Measurements from ENCODE around the gene CEP164.

Gene CEP164

GRCh38 chr11:117335399-117335798, 7.7 kb downstream of the CEP164 start:
- no peaks in the 10 kb centered on the region for H3K4me1 ChIP-seq (ENCODE audit: control insufficient read depth, insufficient read depth, low read length)
- H3K9ac ChIP-seq (ENCODE audit: low read length), result no peak overlapping the region
- no peak overlapping the region for H3K27ac ChIP-seq (ENCODE audit: low read depth, low read length)
- no peak overlapping the region for H3K4me3 ChIP-seq (ENCODE audit: low read length)
- peaks cover 4% of the 10 kb centered on the region for H3K36me3 ChIP-seq (ENCODE audit: control insufficient read depth, insufficient read depth, low read length)
- H3K27me3 ChIP-seq (ENCODE audit: control insufficient read depth, insufficient read depth, low read length), result no peaks in the 10 kb centered on the region

- Histone ChIP-seq H3K36me3 (ENCODE audit: control insufficient read depth, insufficient read depth, low read length) (peaks cover 4% of the 10 kb centered on the region), H3K27ac (ENCODE audit: low read depth, low read length) (no peak overlapping the region), H3K4me3 (ENCODE audit: low read length) (no peak overlapping the region), H3K27me3 (ENCODE audit: control insufficient read depth, insufficient read depth, low read length) (no peaks in the 10 kb centered on the region), H3K4me1 (ENCODE audit: control insufficient read depth, insufficient read depth, low read length) (no peaks in the 10 kb centered on the region), H3K9ac (ENCODE audit: low read length) (no peak overlapping the region)
These were observed 9.4 kb downstream of the CEP164 start for GRCh38 chr11:117337076-117337475.

- no peak overlapping the region for H3K27ac ChIP-seq (ENCODE audit: low read depth, low read length)
- no peak overlapping the region for H3K4me3 ChIP-seq (ENCODE audit: low read length)
- no peaks in the 10 kb centered on the region for H3K4me1 ChIP-seq (ENCODE audit: control insufficient read depth, insufficient read depth, low read length)
- no peaks in the 10 kb centered on the region for H3K27me3 ChIP-seq (ENCODE audit: control insufficient read depth, insufficient read depth, low read length)
- peaks cover 4% of the 10 kb centered on the region for H3K36me3 ChIP-seq (ENCODE audit: control insufficient read depth, insufficient read depth, low read length)
- H3K9ac ChIP-seq (ENCODE audit: low read length), result no peak overlapping the region
These were observed 17.4 kb downstream of the CEP164 start for GRCh38 chr11:117345039-117345438.

GRCh38 chr11:117354550-117354949, 26.9 kb downstream of the CEP164 start:
- no peak overlapping the region for H3K4me3 ChIP-seq (ENCODE audit: low read length)
- H3K36me3 ChIP-seq (ENCODE audit: control insufficient read depth, insufficient read depth, low read length), result peaks cover 13% of the 10 kb centered on the region
- H3K27ac ChIP-seq (ENCODE audit: low read depth, low read length), result no peak overlapping the region
- H3K4me1 ChIP-seq (ENCODE audit: control insufficient read depth, insufficient read depth, low read length), result no peaks in the 10 kb centered on the region
- no peak overlapping the region for H3K9ac ChIP-seq (ENCODE audit: low read length)
- no peaks in the 10 kb centered on the region for H3K27me3 ChIP-seq (ENCODE audit: control insufficient read depth, insufficient read depth, low read length)

GRCh38 chr11:117356126-117356890, 28.7 kb downstream of the CEP164 start:
- no peak overlapping the region for H3K9ac ChIP-seq (ENCODE audit: low read length)
- H3K4me1 ChIP-seq (ENCODE audit: control insufficient read depth, insufficient read depth, low read length), result no peaks in the 10 kb centered on the region
- no peak overlapping the region for H3K4me3 ChIP-seq (ENCODE audit: low read length)
- H3K27ac ChIP-seq (ENCODE audit: low read depth, low read length), result no peak overlapping the region
- no peaks in the 10 kb centered on the region for H3K27me3 ChIP-seq (ENCODE audit: control insufficient read depth, insufficient read depth, low read length)
- peaks cover 13% of the 10 kb centered on the region for H3K36me3 ChIP-seq (ENCODE audit: control insufficient read depth, insufficient read depth, low read length)

- Histone ChIP-seq H3K9ac (ENCODE audit: low read length) (no peak overlapping the region), H3K27me3 (ENCODE audit: control insufficient read depth, insufficient read depth, low read length) (no peaks in the 10 kb centered on the region), H3K36me3 (ENCODE audit: control insufficient read depth, insufficient read depth, low read length) (peaks cover 10% of the 10 kb centered on the region), H3K27ac (ENCODE audit: low read depth, low read length) (no peak overlapping the region), H3K4me3 (ENCODE audit: low read length) (no peak overlapping the region), H3K4me1 (ENCODE audit: control insufficient read depth, insufficient read depth, low read length) (no peaks in the 10 kb centered on the region)
These were observed 33.8 kb downstream of the CEP164 start for GRCh38 chr11:117361432-117361831.

GRCh38 chr11:117366248-117366647, 38.6 kb downstream of the CEP164 start:
- Histone ChIP-seq H3K27ac (ENCODE audit: low read depth, low read length) (no peak overlapping the region), H3K9ac (ENCODE audit: low read length) (no peak overlapping the region), H3K36me3 (ENCODE audit: control insufficient read depth, insufficient read depth, low read length) (peaks cover 17% of the 10 kb centered on the region)

GRCh38 chr11:117366875-117367274, 39.2 kb downstream of the CEP164 start:
- no peak overlapping the region for H3K27ac ChIP-seq (ENCODE audit: low read depth, low read length)
- H3K4me1 ChIP-seq (ENCODE audit: control insufficient read depth, insufficient read depth, low read length), result no peaks in the 10 kb centered on the region
- H3K36me3 ChIP-seq (ENCODE audit: control insufficient read depth, insufficient read depth, low read length), result peaks cover 17% of the 10 kb centered on the region
- no peak overlapping the region for H3K4me3 ChIP-seq (ENCODE audit: low read length)
- no peaks in the 10 kb centered on the region for H3K27me3 ChIP-seq (ENCODE audit: control insufficient read depth, insufficient read depth, low read length)
- no peak overlapping the region for H3K9ac ChIP-seq (ENCODE audit: low read length)

More at GRCh38 chr11:117366248-117366647, 38.6 kb downstream of the CEP164 start:
- Histone ChIP-seq H3K27me3 (ENCODE audit: control insufficient read depth, insufficient read depth, low read length) (no peaks in the 10 kb centered on the region), H3K4me3 (ENCODE audit: low read length) (no peak overlapping the region), H3K4me1 (ENCODE audit: control insufficient read depth, insufficient read depth, low read length) (no peaks in the 10 kb centered on the region)

GRCh38 chr11:117369534-117369933, 41.9 kb downstream of the CEP164 start:
- H3K9ac ChIP-seq (ENCODE audit: low read length), result no peak overlapping the region
- H3K4me3 ChIP-seq (ENCODE audit: low read length), result no peak overlapping the region
- H3K27ac ChIP-seq (ENCODE audit: low read depth, low read length), result no peak overlapping the region
- no peaks in the 10 kb centered on the region for H3K27me3 ChIP-seq (ENCODE audit: control insufficient read depth, insufficient read depth, low read length)
- no peaks in the 10 kb centered on the region for H3K4me1 ChIP-seq (ENCODE audit: control insufficient read depth, insufficient read depth, low read length)
- H3K36me3 ChIP-seq (ENCODE audit: control insufficient read depth, insufficient read depth, low read length), result peaks cover 15% of the 10 kb centered on the region

- Histone ChIP-seq H3K4me1 (ENCODE audit: control insufficient read depth, insufficient read depth, low read length) (no peaks in the 10 kb centered on the region), H3K9ac (ENCODE audit: low read length) (no peak overlapping the region), H3K4me3 (ENCODE audit: low read length) (no peak overlapping the region), H3K27me3 (ENCODE audit: control insufficient read depth, insufficient read depth, low read length) (no peaks in the 10 kb centered on the region), H3K27ac (ENCODE audit: low read depth, low read length) (no peak overlapping the region), H3K36me3 (ENCODE audit: control insufficient read depth, insufficient read depth, low read length) (peaks cover 19% of the 10 kb centered on the region)
These were observed 43.8 kb downstream of the CEP164 start for GRCh38 chr11:117371453-117371852.

GRCh38 chr11:117374316-117375055, 46.8 kb downstream of the CEP164 start:
- Histone ChIP-seq H3K36me3 (ENCODE audit: control insufficient read depth, insufficient read depth, low read length) (peaks cover 16% of the 10 kb centered on the region), H3K4me3 (ENCODE audit: low read length) (no peak overlapping the region), H3K27me3 (ENCODE audit: control insufficient read depth, insufficient read depth, low read length) (no peaks in the 10 kb centered on the region), H3K9ac (ENCODE audit: low read length) (no peak overlapping the region), H3K27ac (ENCODE audit: low read depth, low read length) (no peak overlapping the region), H3K4me1 (ENCODE audit: control insufficient read depth, insufficient read depth, low read length) (no peaks in the 10 kb centered on the region)

GRCh38 chr11:117375960-117376359, 48.3 kb downstream of the CEP164 start:
- no peak overlapping the region for H3K9ac ChIP-seq (ENCODE audit: low read length)
- no peak overlapping the region for H3K4me3 ChIP-seq (ENCODE audit: low read length)
- no peaks in the 10 kb centered on the region for H3K4me1 ChIP-seq (ENCODE audit: control insufficient read depth, insufficient read depth, low read length)
- H3K36me3 ChIP-seq (ENCODE audit: control insufficient read depth, insufficient read depth, low read length), result peaks cover 19% of the 10 kb centered on the region
- H3K27ac ChIP-seq (ENCODE audit: low read depth, low read length), result no peak overlapping the region
- no peaks in the 10 kb centered on the region for H3K27me3 ChIP-seq (ENCODE audit: control insufficient read depth, insufficient read depth, low read length)
